GM12875 (cell line): ENCODE data around the gene SKIL.

Experiments used
- H3K4me3 ChIP-seq: one replicate; pipeline ENCODE4 v1.5.1; 2011; ENCODE audit warnings: low read depth, low read length, control low read depth
- TF ChIP-seq, protein P1 (sequence below): IDR thresholded peaks from 2 replicates; pipeline ENCODE4 v1.5.1; 2011; ENCODE audit warnings: low read depth, mild to moderate bottlenecking, control low read depth, inconsistent platforms, low read length, moderate library complexity, borderline replicate concordance; ENCODE audit not compliant: insufficient read depth

SKIL gene

DNA sequence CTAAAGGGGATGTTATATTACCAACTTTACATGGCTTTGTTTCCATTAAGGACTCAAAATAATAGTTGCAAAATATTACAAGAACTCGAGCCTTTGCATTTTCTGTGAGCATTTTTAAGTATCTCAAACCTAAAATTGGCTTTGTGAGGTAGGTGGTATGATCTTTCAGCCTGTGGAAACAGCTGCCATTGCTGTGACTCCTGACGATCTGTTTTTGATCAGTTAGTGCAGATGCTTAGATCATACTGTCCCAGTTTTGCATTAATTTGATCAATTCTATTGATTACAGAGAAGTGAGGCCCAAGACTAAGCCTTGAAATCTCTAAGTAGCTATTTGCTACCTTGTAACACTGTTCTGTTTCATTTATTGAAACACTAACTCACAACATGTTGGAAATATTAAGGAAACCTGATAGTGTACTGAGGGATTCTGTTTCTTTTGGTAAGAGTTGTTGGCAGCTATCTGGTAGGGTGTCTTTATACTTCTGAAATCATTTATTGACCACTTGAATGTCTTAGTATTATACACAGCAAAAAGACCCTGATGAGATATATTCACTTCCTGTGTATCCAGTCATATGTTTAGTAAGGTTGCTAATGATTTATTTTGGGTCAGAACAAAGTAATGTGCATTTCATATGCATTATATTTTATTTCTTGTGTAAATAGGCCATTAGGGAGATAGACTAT is 14.8 kb downstream of the SKIL start:
- TF ChIP-seq, protein P1, sequence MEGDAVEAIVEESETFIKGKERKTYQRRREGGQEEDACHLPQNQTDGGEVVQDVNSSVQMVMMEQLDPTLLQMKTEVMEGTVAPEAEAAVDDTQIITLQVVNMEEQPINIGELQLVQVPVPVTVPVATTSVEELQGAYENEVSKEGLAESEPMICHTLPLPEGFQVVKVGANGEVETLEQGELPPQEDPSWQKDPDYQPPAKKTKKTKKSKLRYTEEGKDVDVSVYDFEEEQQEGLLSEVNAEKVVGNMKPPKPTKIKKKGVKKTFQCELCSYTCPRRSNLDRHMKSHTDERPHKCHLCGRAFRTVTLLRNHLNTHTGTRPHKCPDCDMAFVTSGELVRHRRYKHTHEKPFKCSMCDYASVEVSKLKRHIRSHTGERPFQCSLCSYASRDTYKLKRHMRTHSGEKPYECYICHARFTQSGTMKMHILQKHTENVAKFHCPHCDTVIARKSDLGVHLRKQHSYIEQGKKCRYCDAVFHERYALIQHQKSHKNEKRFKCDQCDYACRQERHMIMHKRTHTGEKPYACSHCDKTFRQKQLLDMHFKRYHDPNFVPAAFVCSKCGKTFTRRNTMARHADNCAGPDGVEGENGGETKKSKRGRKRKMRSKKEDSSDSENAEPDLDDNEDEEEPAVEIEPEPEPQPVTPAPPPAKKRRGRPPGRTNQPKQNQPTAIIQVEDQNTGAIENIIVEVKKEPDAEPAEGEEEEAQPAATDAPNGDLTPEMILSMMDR: no peak
- no peak overlapping the region for H3K4me3 ChIP-seq

DNA sequence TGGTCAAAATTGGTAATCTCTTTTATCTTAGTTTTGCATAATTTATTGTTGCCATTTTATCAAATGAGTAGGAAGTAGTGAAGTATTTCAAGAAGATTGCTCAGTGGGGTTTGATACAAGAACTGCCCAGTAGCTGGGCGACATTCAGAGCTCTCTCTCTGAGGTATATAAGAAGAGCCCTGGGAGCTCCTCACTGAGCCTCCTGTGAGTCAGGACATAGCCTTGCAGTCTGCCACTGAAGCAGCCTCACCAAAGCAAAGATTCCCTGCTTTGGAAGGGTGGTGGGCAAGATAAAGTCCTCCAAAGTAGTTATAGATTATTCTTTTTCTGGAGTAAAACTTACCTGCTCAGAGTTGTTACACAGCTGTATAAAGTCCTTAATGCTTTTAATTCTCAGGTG is 26.1 kb downstream of the SKIL start:
- H3K4me3 ChIP-seq: no peak overlapping the region
- TF ChIP-seq, protein P1: no peak

DNA sequence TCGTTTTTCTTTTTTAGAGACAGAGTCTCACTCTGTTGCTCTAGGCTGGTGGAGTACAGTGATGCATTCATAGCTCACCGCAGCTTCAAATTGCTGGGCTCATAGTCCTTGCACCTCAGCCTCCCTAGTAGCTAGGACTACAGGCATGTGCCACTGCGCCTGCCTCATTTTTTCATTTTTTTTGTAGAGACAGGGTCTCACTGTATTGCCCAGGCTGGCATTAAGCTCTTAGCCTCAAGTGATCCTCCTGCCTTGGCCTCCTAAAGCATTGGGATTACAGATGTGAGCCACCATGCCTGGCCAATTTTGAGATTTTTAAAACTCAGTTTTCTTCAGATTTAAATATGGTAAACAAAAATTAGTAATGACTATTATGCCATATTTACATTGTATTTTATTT is 29.0 kb downstream of the SKIL start:
- TF ChIP-seq, protein P1: no peak
- no peak overlapping the region for H3K4me3 ChIP-seq

DNA sequence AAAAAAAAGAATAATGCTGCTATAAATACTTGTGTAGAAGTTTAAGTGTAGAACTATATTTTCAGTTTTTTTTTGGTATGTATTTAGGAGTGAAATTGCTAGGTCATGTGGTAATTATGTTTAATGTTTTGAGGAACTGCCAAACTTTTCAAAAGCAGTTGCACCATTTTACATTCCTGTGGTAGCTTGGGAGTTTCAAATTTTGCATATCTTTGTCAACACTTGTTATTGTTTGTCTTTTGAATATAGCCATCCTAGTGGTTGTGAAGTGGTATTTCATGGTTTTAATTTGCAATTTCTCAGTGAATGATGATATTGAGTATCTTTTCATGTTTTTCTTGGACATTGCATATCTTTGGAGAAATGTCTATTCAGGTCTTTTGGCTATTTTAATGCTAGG is 30.4 kb downstream of the SKIL start:
- TF ChIP-seq, protein P1: no peak
- no peak overlapping the region for H3K4me3 ChIP-seq

DNA sequence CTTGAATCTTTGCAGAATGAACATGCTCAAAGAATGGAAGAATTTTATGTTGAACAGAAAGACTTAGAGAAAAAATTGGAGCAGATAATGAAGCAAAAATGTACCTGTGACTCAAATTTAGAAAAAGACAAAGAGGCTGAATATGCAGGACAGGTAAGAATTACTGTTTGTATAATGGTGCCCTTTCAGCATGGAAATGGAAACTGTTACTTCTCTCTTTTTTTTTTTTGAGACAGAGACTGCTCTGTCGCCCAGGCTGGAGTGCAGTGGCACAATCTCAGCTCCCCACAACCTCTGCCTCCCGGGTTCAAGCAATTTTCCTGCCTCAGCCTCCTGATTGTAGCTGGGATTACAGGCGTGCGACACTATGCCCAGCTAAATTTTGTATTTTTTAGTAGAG is 33.6 kb downstream of the SKIL start:
- TF ChIP-seq, protein P1: no peak
- no peak overlapping the region for H3K4me3 ChIP-seq

DNA sequence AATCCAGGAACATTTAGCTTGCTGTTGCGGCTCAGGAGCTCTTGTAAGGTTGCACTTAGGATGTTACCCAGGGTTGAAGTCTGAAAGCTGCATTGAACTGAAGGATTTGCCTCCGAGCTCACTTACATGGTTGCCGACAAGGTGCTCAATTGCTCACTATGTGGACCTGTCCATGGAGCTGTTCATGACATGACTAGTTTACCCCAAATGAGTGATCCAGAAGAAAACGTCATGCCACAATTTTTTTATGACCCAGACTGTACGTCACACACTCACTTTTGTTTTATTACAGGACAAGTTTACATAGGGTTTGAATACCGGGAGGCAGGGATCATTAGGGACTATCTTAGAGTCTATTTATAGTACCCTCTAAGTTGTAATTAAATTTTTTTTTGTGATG is 40.2 kb downstream of the SKIL start:
- H3K4me3 ChIP-seq: no peak overlapping the region
- TF ChIP-seq, protein P1: no peak

DNA sequence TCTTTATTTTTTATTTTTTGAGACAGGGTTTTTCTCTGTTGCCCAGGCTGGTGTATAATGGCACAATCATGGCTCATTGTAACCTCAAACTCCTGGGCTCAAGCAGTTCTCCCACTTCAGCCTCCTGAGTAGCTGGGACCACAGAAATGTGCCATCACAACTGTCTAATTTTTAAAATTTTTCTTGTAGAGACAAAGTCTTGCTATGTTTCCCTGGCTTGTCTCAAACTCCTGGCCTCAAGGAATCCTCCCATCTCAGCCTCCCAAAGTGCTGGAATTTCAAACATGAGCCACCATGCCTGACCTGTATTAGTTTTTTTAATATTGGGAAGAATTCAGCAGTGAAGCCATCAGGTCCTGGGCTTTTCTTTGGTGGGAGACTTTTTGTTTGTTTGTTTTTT is 47.6 kb downstream of the SKIL start:
- TF ChIP-seq, protein P1: no peak
- H3K4me3 ChIP-seq: no peak overlapping the region
